Endodermal cell (in vitro differentiated cells): Measurements from ENCODE around the gene PRLHR. TPM values are rescaled to one million over a fixed set of nuclear protein-coding genes. Genes with fewer than 3 reads are reported as not detected.

Experiments
- DNase-seq: peaks from one replicate; pipeline ENCODE4 v3.0.0-alpha.2; 2017
- H3K27ac ChIP-seq: 2 replicates; pipeline ENCODE4 v1.5.1; 2013; ENCODE audit warnings: mild to moderate bottlenecking, low read depth, low read length, moderate library complexity
- H3K27me3 ChIP-seq: 2 replicates; pipeline ENCODE4 v1.6.1; 2013; ENCODE audit warnings: mild to moderate bottlenecking, low read length, moderate library complexity; ENCODE audit not compliant: insufficient read depth, control insufficient read depth, poor library complexity, severe bottlenecking
- H3K36me3 ChIP-seq: 2 replicates; pipeline ENCODE4 v1.7.0; 2013; ENCODE audit warnings: mild to moderate bottlenecking, low read length, moderate library complexity; ENCODE audit not compliant: control insufficient read depth, insufficient read depth
- H3K4me1 ChIP-seq: one replicate; pipeline ENCODE4 v1.7.0; 2013; ENCODE audit warnings: low read length; ENCODE audit not compliant: control insufficient read depth, insufficient read depth
- H3K4me3 ChIP-seq: 2 replicates; pipeline ENCODE4 v1.5.1; 2013; ENCODE audit warnings: mild to moderate bottlenecking, low read length, moderate library complexity
- H3K9ac ChIP-seq: 2 replicates; pipeline ENCODE4 v1.6.1; 2013; ENCODE audit warnings: mild to moderate bottlenecking, low read length, moderate library complexity; ENCODE audit not compliant: poor library complexity, severe bottlenecking; ENCODE audit errors: extremely low read depth
- H3K9me3 ChIP-seq: 2 replicates; pipeline ENCODE4 v1.6.1; 2013; ENCODE audit warnings: mild to moderate bottlenecking, low read length, moderate library complexity; ENCODE audit not compliant: control insufficient read depth
- H3K27ac Mint-ChIP-seq: 2 replicates; pipeline ENCODE4 v1.8.0; 2020; ENCODE audit warnings: mixed read lengths
- H3K27me3 Mint-ChIP-seq: 2 replicates; pipeline ENCODE4 v1.8.0; 2021; ENCODE audit warnings: mild to moderate bottlenecking, mixed read lengths; ENCODE audit not compliant: insufficient read depth
- H3K36me3 Mint-ChIP-seq: 2 replicates; pipeline ENCODE4 v1.8.0; 2020; ENCODE audit warnings: low read depth, mixed read lengths
- H3K4me1 Mint-ChIP-seq: 2 replicates; pipeline ENCODE4 v1.8.0; 2020; ENCODE audit warnings: mixed read lengths
- H3K4me3 Mint-ChIP-seq: 2 replicates; pipeline ENCODE4 v1.8.0; 2020; ENCODE audit warnings: mild to moderate bottlenecking, moderate library complexity, mixed read lengths
- H3K9me3 Mint-ChIP-seq: 2 replicates; pipeline ENCODE4 v1.8.0; 2020; ENCODE audit warnings: mild to moderate bottlenecking, mixed read lengths
- CTCF ChIP-seq: fragments of 200-600 bp; sonication (generic); conservative IDR thresholded peaks from 2 replicates; pipeline ENCODE4 v1.5.0; 2021; ENCODE audit warnings: antibody characterized with exemption, mild to moderate bottlenecking
- WGBS, 2 experiments: methylation state at CpG; one replicate each; pipeline versions ENCODE4 v1.1.5 to v1.1.7; 2013; ENCODE audit warnings: missing lambda C conversion rate in 2 of 2, mixed read lengths in 1 of 2; ENCODE audit not compliant: insufficient coverage in 1 of 2, insufficient read length in 1 of 2; 5-methylcytosine and 5-hydroxymethylcytosine counted together
- total RNA-seq, 2 donors: library from RNA; stranded (reverse); fragmentation: NEBNext Ultra II Directional in 1 of 2; extraction: Animal tissue kit (Norgen Biotek cat#: 25700) in 1 of 2; gene quantifications; 2 replicates in 1 of 2; 3 replicates in 1 of 2; pipeline ENCODE4 v1.2.1, GENCODE V29; 2021

Gene PRLHR
- total RNA-seq, 2 donors from 2014 or later: not detected

- peaks cover 59% of the 10 kb centered on the region for H3K27me3 Mint-ChIP-seq
- peaks cover 19% of the 10 kb centered on the region for H3K9me3 Mint-ChIP-seq
- H3K4me1 ChIP-seq: peaks cover 7% of the 10 kb centered on the region
- peaks cover 6% of the 10 kb centered on the region for H3K9me3 ChIP-seq
- H3K27ac Mint-ChIP-seq: no peak overlapping the region
- H3K27me3 ChIP-seq: no peaks in the 10 kb centered on the region
- WGBS, 2 experiments: 83 to 88% methylated on average over 4 of the region's 4 CpGs
- H3K36me3 Mint-ChIP-seq: no peaks in the 10 kb centered on the region
- H3K4me3 ChIP-seq: no peak overlapping the region
- no peak for TF ChIP-seq CTCF
- H3K4me1 Mint-ChIP-seq: peaks cover 48% of the 10 kb centered on the region
- no peak overlapping the region for H3K9ac ChIP-seq
- no peak for DNase-seq
- no peaks in the 10 kb centered on the region for H3K36me3 ChIP-seq
- H3K27ac ChIP-seq: no peak overlapping the region
- no peak overlapping the region for H3K4me3 Mint-ChIP-seq
These were observed 40.4 kb upstream of the PRLHR start for GRCh38 chr10:118635674-118636402.

- H3K9ac ChIP-seq: no peak overlapping the region
- H3K36me3 Mint-ChIP-seq: no peaks in the 10 kb centered on the region
- H3K9me3 Mint-ChIP-seq: no peaks in the 10 kb centered on the region
- no peaks in the 10 kb centered on the region for H3K27me3 ChIP-seq
- peaks cover 6% of the 10 kb centered on the region for H3K9me3 ChIP-seq
- H3K27ac ChIP-seq: no peak overlapping the region
- peaks cover 45% of the 10 kb centered on the region for H3K4me1 Mint-ChIP-seq
- peaks cover 7% of the 10 kb centered on the region for H3K4me1 ChIP-seq
- DNase-seq: no peak
- no peak for TF ChIP-seq CTCF
- no peaks in the 10 kb centered on the region for H3K36me3 ChIP-seq
- H3K27me3 Mint-ChIP-seq: peaks cover 56% of the 10 kb centered on the region
- H3K4me3 Mint-ChIP-seq: no peak overlapping the region
- 86 to 90% methylated on average over 7 of the region's 7 CpGs for WGBS, 2 experiments
- no peak overlapping the region for H3K27ac Mint-ChIP-seq
- no peak overlapping the region for H3K4me3 ChIP-seq
These were observed 38.3 kb upstream of the PRLHR start for GRCh38 chr10:118633786-118634185.

GRCh38 chr10:118629211-118629610 is 33.8 kb upstream of the PRLHR start:
- H3K9me3 Mint-ChIP-seq: no peaks in the 10 kb centered on the region
- no peak for DNase-seq
- no peak for TF ChIP-seq CTCF
- H3K27me3 Mint-ChIP-seq: peaks cover 40% of the 10 kb centered on the region
- H3K9ac ChIP-seq: no peak overlapping the region
- H3K27ac ChIP-seq: no peak overlapping the region
- H3K27ac Mint-ChIP-seq: no peak overlapping the region
- no peaks in the 10 kb centered on the region for H3K9me3 ChIP-seq
- WGBS, 2 experiments: 92 to 100% methylated on average over 1 to 3 of the region's 3 CpGs
- no peaks in the 10 kb centered on the region for H3K4me1 ChIP-seq
- H3K36me3 ChIP-seq: no peaks in the 10 kb centered on the region
- H3K36me3 Mint-ChIP-seq: no peaks in the 10 kb centered on the region
- no peak overlapping the region for H3K4me3 ChIP-seq
- H3K27me3 ChIP-seq: no peaks in the 10 kb centered on the region
- H3K4me1 Mint-ChIP-seq: peaks cover 17% of the 10 kb centered on the region
- H3K4me3 Mint-ChIP-seq: no peak overlapping the region
